NCI-H1694 (cell line): ENCODE results near the gene GJD3.
A peak's percentile ranks its signal among the peaks of the same experiment; 100 is the strongest.
"Not testable (repeated sequence)": the region's sequence is repeated elsewhere in the genome, so short reads cannot be mapped to it uniquely, and the experiment has no call there.

Experiments used
- DNase-seq: peaks from one replicate; lab custom pipeline; 2025; lab: John Stamatoyannopoulos, UW

The GJD3 gene

GRCh38 chr17:40364121-40364861 is at the start of gene GJD3:
GJD3 (minus strand) TSS chr17:40364737; CDS start chr17:40363815, 922 bp downstream.
- no peak for DNase-seq

- DNase-seq = not testable (repeated sequence)
Observed at GRCh38 chr17:40414312-40414711, 49.8 kb upstream of the GJD3 start.

- no peak for DNase-seq
Observed at GRCh38 chr17:40412880-40413279, 48.3 kb upstream of the GJD3 start.

GRCh38 chr17:40411821-40412220 is 47.3 kb upstream of the GJD3 start:
- no peak for DNase-seq

- DNase-seq = no peak
Observed at GRCh38 chr17:40410082-40410481, 45.5 kb upstream of the GJD3 start.

GRCh38 chr17:40409540-40409939 is 45.0 kb upstream of the GJD3 start:
- DNase-seq = not testable (repeated sequence)

- DNase-seq = no peak
Observed at GRCh38 chr17:40407460-40407859, 42.9 kb upstream of the GJD3 start.

- DNase-seq = no peak
Observed at GRCh38 chr17:40404003-40404402, 39.5 kb upstream of the GJD3 start.

- DNase-seq = no peak
Observed at GRCh38 chr17:40402668-40403067, 38.1 kb upstream of the GJD3 start.

- DNase-seq = peak; percentile 82
Observed at GRCh38 chr17:40399185-40399584, 34.6 kb upstream of the GJD3 start.

GRCh38 chr17:40386555-40386954 is 22.0 kb upstream of the GJD3 start:
- DNase-seq = not testable (repeated sequence)

- no peak for DNase-seq
Observed at GRCh38 chr17:40382251-40382650, 17.7 kb upstream of the GJD3 start.

GRCh38 chr17:40378966-40379365 is 14.4 kb upstream of the GJD3 start:
- DNase-seq = no peak

GRCh38 chr17:40377832-40378231 is 13.3 kb upstream of the GJD3 start:
- DNase-seq = no peak

GRCh38 chr17:40376541-40376940 is 12.0 kb upstream of the GJD3 start:
- DNase-seq = not testable (repeated sequence)

GRCh38 chr17:40375786-40376185 is 11.2 kb upstream of the GJD3 start:
- DNase-seq = not testable (repeated sequence)

GRCh38 chr17:40374821-40375498 is 10.4 kb upstream of the GJD3 start:
- DNase-seq = no peak

- DNase-seq = no peak
Observed at GRCh38 chr17:40373999-40374398, 9.5 kb upstream of the GJD3 start.

- DNase-seq = no peak
Observed at GRCh38 chr17:40373324-40373723, 8.8 kb upstream of the GJD3 start.

- DNase-seq = not testable (repeated sequence)
Observed at GRCh38 chr17:40372644-40373043, 8.1 kb upstream of the GJD3 start.

- DNase-seq = no peak
Observed at GRCh38 chr17:40372031-40372430, 7.5 kb upstream of the GJD3 start.

GRCh38 chr17:40371261-40371929 is 6.9 kb upstream of the GJD3 start:
- no peak for DNase-seq

- no peak for DNase-seq
Observed at GRCh38 chr17:40369923-40370322, 5.4 kb upstream of the GJD3 start.
